H1 (cell line): ENCODE measurements around the gene RIPPLY2. TPM values are rescaled to one million over a fixed set of nuclear protein-coding genes. Genes with fewer than 3 reads are reported as not detected.

Experiments used
- CTCF ChIA-PET: fragments of 300-600 bp; sonication (Branson Sonifier 250); formaldehyde crosslinking; loops from one replicate; lab custom pipeline; 2021; ENCODE audit not compliant: partially characterized antibody; lab: Charles Lee
- POLR2A ChIA-PET: fragments of 300-600 bp; sonication (Branson Sonifier 250); formaldehyde crosslinking; loops from one replicate; lab custom pipeline; 2021; ENCODE audit warnings: inconsistent platforms; ENCODE audit not compliant: partially characterized antibody; lab: Charles Lee
- DNase-seq, 2 experiments: peaks; one replicate each; pipeline versions ENCODE4 v3.0.0 to v3.0.0-alpha.2; 2010 to 2022; ENCODE audit warnings: low spot score in 2 of 2, low read depth in 1 of 2, mixed read lengths in 1 of 2
- FAIRE-seq: peaks from 2 replicates; lab custom pipeline; 2011; peaks lifted over from hg19 to GRCh38; lab: Jason Lieb, UNC
- H2AFZ ChIP-seq: 2 replicates; pipeline ENCODE4 v1.8.1; 2012; ENCODE audit warnings: low read length, inconsistent platforms
- H2AK5ac ChIP-seq: 2 replicates; pipeline ENCODE4 v1.6.1; 2013; ENCODE audit warnings: low read depth, low read length
- H2BK120ac ChIP-seq: replicated peaks from 2 replicates; pipeline ENCODE3; 2013; ENCODE audit warnings: low read depth, low read length, inconsistent platforms
- H2BK12ac ChIP-seq: 2 replicates; pipeline ENCODE4 v1.6.1; 2013; ENCODE audit warnings: low read depth, low read length
- H2BK15ac ChIP-seq: 2 replicates; pipeline ENCODE4 v1.6.1; 2013; ENCODE audit warnings: low read length
- H2BK20ac ChIP-seq: 2 replicates; pipeline ENCODE4 v1.6.1; 2013; ENCODE audit warnings: low read length
- H2BK5ac ChIP-seq: 2 replicates; pipeline ENCODE4 v1.6.1; 2013; ENCODE audit warnings: low read depth, low read length
- H3K14ac ChIP-seq: 2 replicates; pipeline ENCODE4 v1.6.1; 2013; ENCODE audit warnings: inconsistent platforms; ENCODE audit not compliant: insufficient read length
- H3K18ac ChIP-seq: 2 replicates; pipeline ENCODE4 v1.6.1; 2013; ENCODE audit warnings: low read length; ENCODE audit errors: extremely low read depth
- H3K23ac ChIP-seq: 2 replicates; pipeline ENCODE4 v1.6.1; 2013; ENCODE audit warnings: inconsistent platforms; ENCODE audit not compliant: insufficient read length
- H3K23me2 ChIP-seq: 2 replicates; pipeline ENCODE4 v1.6.1; 2013; ENCODE audit warnings: low read depth, low read length
- H3K27ac ChIP-seq: 2 replicates; pipeline ENCODE4 v1.6.1; 2011; ENCODE audit warnings: low read depth, low read length, inconsistent platforms
- H3K27me3 ChIP-seq, 4 experiments: replicated peaks in 1 of 4; 1 replicate in 1 of 4; 2 replicates in 3 of 4; pipeline versions ENCODE4 v1.6.1 to v1.8.1; 2011 to 2013; ENCODE audit warnings: low read length in 3 of 4, mild to moderate bottlenecking in 3 of 4, inconsistent platforms in 2 of 4, mixed read lengths in 2 of 4, moderate library complexity in 1 of 4; ENCODE audit not compliant: control insufficient read depth in 3 of 4, insufficient read depth in 3 of 4; ENCODE audit errors: extremely low read depth in 1 of 4
- H3K36me3 ChIP-seq, 4 experiments: 2 replicates each; pipeline versions ENCODE4 v1.6.1 to v1.8.1; 2011 to 2013; ENCODE audit warnings: mild to moderate bottlenecking in 4 of 4, low read length in 3 of 4, moderate library complexity in 2 of 4, control low read depth in 1 of 4, inconsistent platforms in 1 of 4; ENCODE audit not compliant: insufficient read depth in 4 of 4, control insufficient read depth in 2 of 4
- H3K4ac ChIP-seq: replicated peaks from 2 replicates; pipeline ENCODE3; 2013; ENCODE audit warnings: low read length, low read depth, mixed read lengths, inconsistent platforms; ENCODE audit not compliant: insufficient read length
- H3K4me1 ChIP-seq, 4 experiments: replicated peaks in 1 of 4; 1 replicate in 1 of 4; 2 replicates in 3 of 4; pipeline versions ENCODE4 v1.6.1 to v1.8.1; 2011 to 2013; ENCODE audit warnings: low read length in 3 of 4, inconsistent platforms in 2 of 4, mixed read lengths in 1 of 4; ENCODE audit not compliant: insufficient read depth in 4 of 4, control insufficient read depth in 3 of 4
- H3K4me2 ChIP-seq, 2 experiments: 2 replicates each; pipeline versions ENCODE4 v1.6.1 to v1.8.1; 2011 to 2013; ENCODE audit warnings: low read depth in 2 of 2, low read length in 2 of 2, control low read depth in 1 of 2, inconsistent platforms in 1 of 2, mild to moderate bottlenecking in 1 of 2; ENCODE audit not compliant: insufficient read depth in 1 of 2
- H3K4me3 ChIP-seq, 4 experiments: fragments of 200-600, 300-600 bp in 1 of 4; sonication (generic), shearing (Covaris generic), sonication (Bioruptor Twin) in 1 of 4; 2 replicates each; pipeline versions ENCODE4 v1.5.1 to v1.8.1; 2011 to 2016; ENCODE audit warnings: low read length in 4 of 4, low read depth in 3 of 4, control low read depth in 2 of 4, inconsistent platforms in 2 of 4, mild to moderate bottlenecking in 2 of 4, mixed read lengths in 1 of 4, moderate library complexity in 1 of 4; ENCODE audit not compliant: insufficient read depth in 2 of 4; ENCODE audit errors: extremely low read depth in 1 of 4
- H3K56ac ChIP-seq: replicated peaks from 2 replicates; pipeline ENCODE3; 2013; ENCODE audit warnings: low read depth, mild to moderate bottlenecking, mixed read lengths, low read length, inconsistent platforms; ENCODE audit not compliant: insufficient read length
- H3K79me1 ChIP-seq: 2 replicates; pipeline ENCODE4 v1.6.1; 2013; ENCODE audit warnings: low read depth, low read length, control low read depth
- H3K79me2 ChIP-seq, 2 experiments: 2 replicates each; pipeline versions ENCODE4 v1.6.1 to v1.8.1; 2012 to 2013; ENCODE audit warnings: low read length in 2 of 2, mild to moderate bottlenecking in 2 of 2, inconsistent platforms in 1 of 2; ENCODE audit not compliant: insufficient read depth in 2 of 2, control insufficient read depth in 1 of 2
- H3K9ac ChIP-seq, 4 experiments: replicated peaks in 1 of 4; 1 replicate in 1 of 4; 2 replicates in 3 of 4; pipeline versions ENCODE4 v1.6.1 to v1.8.1; 2011 to 2013; ENCODE audit warnings: low read depth in 3 of 4, low read length in 3 of 4, control low read depth in 2 of 4, mild to moderate bottlenecking in 2 of 4, moderate library complexity in 2 of 4, inconsistent platforms in 1 of 4; ENCODE audit errors: extremely low read depth in 1 of 4
- H3K9me3 ChIP-seq, 2 experiments: 2 replicates each; pipeline versions ENCODE4 v1.6.1 to v1.8.1; 2012 to 2013; ENCODE audit warnings: mild to moderate bottlenecking in 2 of 2, moderate library complexity in 2 of 2, control low read depth in 1 of 2, inconsistent platforms in 1 of 2, low read depth in 1 of 2, low read length in 1 of 2, mixed read lengths in 1 of 2; ENCODE audit not compliant: insufficient read depth in 2 of 2
- H4K20me1 ChIP-seq, 2 experiments: replicated peaks in 1 of 2; 2 replicates each; pipeline versions ENCODE3 to v1.8.1; 2011 to 2013; ENCODE audit warnings: inconsistent platforms in 2 of 2, low read length in 2 of 2, mild to moderate bottlenecking in 1 of 2; ENCODE audit not compliant: insufficient read depth in 2 of 2, control insufficient read depth in 1 of 2
- H4K5ac ChIP-seq: 2 replicates; pipeline ENCODE4 v1.6.1; 2013; ENCODE audit warnings: low read length, low read depth, mixed read lengths, inconsistent platforms; ENCODE audit not compliant: insufficient read length
- H4K8ac ChIP-seq: 2 replicates; pipeline ENCODE4 v1.8.0; 2013; ENCODE audit warnings: mild to moderate bottlenecking, moderate library complexity, low read length, inconsistent platforms; ENCODE audit not compliant: insufficient read depth; ENCODE audit errors: extremely low read depth
- H4K91ac ChIP-seq: replicated peaks from 2 replicates; pipeline ENCODE3; 2013; ENCODE audit warnings: low read length, mixed read lengths, inconsistent platforms; ENCODE audit not compliant: insufficient read length
- ASH2L ChIP-seq: fragments of 200-600, 300-600 bp; sonication (generic); IDR thresholded peaks from one replicate; pipeline ENCODE4 v1.7.1; 2017; ENCODE audit warnings: low read length
- CBX5 ChIP-seq: fragments of 300-800, 300-1000 bp; sonication (generic); IDR thresholded peaks from 2 replicates; pipeline ENCODE4 v1.7.1; 2016; ENCODE audit warnings: antibody characterized with exemption, low read length, low read depth
- CHD2 ChIP-seq: IDR thresholded peaks from 2 replicates; pipeline ENCODE4 v1.6.1; 2012; ENCODE audit warnings: low read length, improper control_type of control experiment
- HDAC2 ChIP-seq, 2 experiments: fragments of 300-600 bp in 1 of 2; sonication (generic) in 1 of 2; IDR thresholded peaks; 2 replicates each; pipeline ENCODE4 v1.6.1; 2011 to 2012; ENCODE audit warnings: low read depth in 2 of 2, low read length in 2 of 2, mild to moderate bottlenecking in 2 of 2, moderate library complexity in 2 of 2, borderline replicate concordance in 1 of 2, inconsistent platforms in 1 of 2
- JUND ChIP-seq: IDR thresholded peaks from 2 replicates; pipeline ENCODE4 v1.6.1; 2011; ENCODE audit warnings: mild to moderate bottlenecking, improper control_type of control experiment, low read length
- KDM4A ChIP-seq: IDR thresholded peaks from one replicate; pipeline ENCODE4 v1.7.1; 2012; ENCODE audit warnings: low read depth, mild to moderate bottlenecking, moderate library complexity, low read length, inconsistent platforms; ENCODE audit not compliant: severe bottlenecking
- NRF1 ChIP-seq: IDR thresholded peaks from 2 replicates; pipeline ENCODE4 v1.6.1; 2011; ENCODE audit warnings: mild to moderate bottlenecking, low read depth, low read length, improper control_type of control experiment
- POU5F1 ChIP-seq: IDR thresholded peaks from 2 replicates; pipeline ENCODE4 v1.6.1; 2011; ENCODE audit warnings: low read depth, mild to moderate bottlenecking, low read length, moderate library complexity
- RBBP5 ChIP-seq: IDR thresholded peaks from 2 replicates; pipeline ENCODE4 v1.7.1; 2012; ENCODE audit warnings: low read depth, mild to moderate bottlenecking, inconsistent platforms, low read length, moderate library complexity, borderline replicate concordance
- SAP30 ChIP-seq: fragments of 300-600 bp; sonication (generic); IDR thresholded peaks from 2 replicates; pipeline ENCODE4 v1.7.1; 2012; ENCODE audit warnings: low read length, moderate library complexity, mild to moderate bottlenecking, inconsistent platforms; ENCODE audit not compliant: insufficient read depth, insufficient replicate concordance
- SP4 ChIP-seq: IDR thresholded peaks from 2 replicates; pipeline ENCODE4 v1.6.1; 2012; ENCODE audit warnings: low read length, inconsistent platforms
- SRF ChIP-seq: IDR thresholded peaks from 2 replicates; pipeline ENCODE4 v1.6.1; 2011; ENCODE audit warnings: mild to moderate bottlenecking, low read depth, low read length, moderate library complexity
- TCF12 ChIP-seq: IDR thresholded peaks from 2 replicates; pipeline ENCODE4 v1.6.1; 2011; ENCODE audit warnings: low read depth, mild to moderate bottlenecking, low read length
- WGBS, 2 experiments: shearing (Covaris generic) in 1 of 2; methylation state at CpG; one replicate each; pipeline versions ENCODE4 v1.1.6 to v1.1.7; 2013 to 2015; ENCODE audit warnings: low lambda C conversion rate in 2 of 2, mixed read lengths in 2 of 2, inconsistent platforms in 1 of 2, low coverage in 1 of 2, missing lambda C conversion rate in 1 of 2; ENCODE audit not compliant: insufficient replicate concordance in 2 of 2, insufficient coverage in 1 of 2, insufficient read length in 1 of 2; ENCODE audit errors: extremely low coverage in 1 of 2, missing lambda C conversion rate in 1 of 2; 5-methylcytosine and 5-hydroxymethylcytosine counted together
- polyA plus RNA-seq, 7 experiments: library from polyadenylated mRNA; depleted of rRNA in 3 of 7; stranded (reverse) in 5 of 7; unstranded in 2 of 7; fragments of >200 nt in 5 of 7; fragments of 200-250 nt in 2 of 7; gene quantifications; 1 replicate in 5 of 7; 2 replicates in 1 of 7; 4 replicates in 1 of 7; pipeline versions ENCODE4 v1.2.1 to v1.2.3, GENCODE V29; 2011 to 2013; ENCODE audit warnings: missing spikeins in 2 of 7, mixed read lengths in 2 of 7
- total RNA-seq: library from RNA; stranded (reverse); fragmentation: NEBNext Ultra II Directional; extraction: Animal tissue kit (Norgen Biotek cat#: 25700); gene quantifications from 2 replicates; pipeline ENCODE4 v1.2.1, GENCODE V29; 2021

RIPPLY2 gene
- total and polyA plus RNA-seq, 2 of the 8 experiments (the other 6 are each of a cell fraction or from before 2014, with no cell fraction given), result 0.74 to 1.5 TPM

GRCh38 chr6:83824388-83824801, 28.8 kb upstream of the RIPPLY2 start:
- H3K14ac ChIP-seq, result no peak overlapping the region
- no peaks in the 10 kb centered on the region; a peak in 1 of 4 replicates for H3K9me3 ChIP-seq
- no peaks in the 10 kb centered on the region for H3K79me2 ChIP-seq
- H3K23ac ChIP-seq, result no peak overlapping the region
- H3K4me3 ChIP-seq, result no peak overlapping the region
- H3K4ac ChIP-seq, result no peak overlapping the region
- no peaks in the 10 kb centered on the region for H3K23me2 ChIP-seq
- CTCF ChIA-PET, result no interaction called here
- H3K56ac ChIP-seq, result no peak overlapping the region
- 71% methylated on average over 3 of the region's 3 CpGs; no CpG with 5 or more reads in 1 of the 2 experiments for WGBS, 2 experiments
- no peak overlapping the region for H3K9ac ChIP-seq
- H3K27ac ChIP-seq, result no peak overlapping the region
- no peaks in the 10 kb centered on the region for H3K79me1 ChIP-seq
- H2BK15ac ChIP-seq, result no peak overlapping the region
- no peaks in the 10 kb centered on the region for H3K36me3 ChIP-seq
- no peaks in the 10 kb centered on the region for H4K20me1 ChIP-seq
- H2AK5ac ChIP-seq, result no peak overlapping the region
- FAIRE-seq (no peak), DNase-seq (no peak)
- H3K18ac ChIP-seq, result no peak overlapping the region
- TF ChIP-seq SAP30, result no peak
- TF ChIP-seq TCF12, result no peak
- TF ChIP-seq CHD2, result no peak
- TF ChIP-seq POU5F1, result no peak
- no peak for TF ChIP-seq JUND
- no peak for TF ChIP-seq SRF
- TF ChIP-seq KDM4A, result no peak
- TF ChIP-seq ASH2L, result no peak
- no peak for TF ChIP-seq CBX5
- no peak for TF ChIP-seq NRF1
- TF ChIP-seq SP4, result no peak
- no peak for TF ChIP-seq RBBP5
- TF ChIP-seq HDAC2 (IDR thresholded peaks at IDR 0.05; ENCODE audit: borderline replicate concordance in 1 of 2, low read depth in 2 of 2, low read length in 2 of 2), result no peak
- POLR2A ChIA-PET, result no interaction called here
- H2BK20ac ChIP-seq, result no peak overlapping the region
- no peak overlapping the region for H4K91ac ChIP-seq
- H3K4me2 ChIP-seq, result no peak overlapping the region
- H2BK120ac ChIP-seq, result no peak overlapping the region
- H3K27me3 ChIP-seq, result no peaks in the 10 kb centered on the region
- H4K8ac ChIP-seq, result no peak overlapping the region
- H2BK12ac ChIP-seq, result no peak overlapping the region
- H2BK5ac ChIP-seq, result no peak overlapping the region
- no peak overlapping the region for H4K5ac ChIP-seq
- H2AFZ ChIP-seq, result peak overlapping the region; percentile 60; the same call in 1 of the 2 replicates
- peaks cover 0 to 5% (median 1%) of the 10 kb centered on the region in 4 experiments; a peak in 1 of 7 replicates for H3K4me1 ChIP-seq
